HG03060 (cell line): ENCODE measurements around the gene KIF5C.
A peak's percentile ranks its signal among the peaks of the same experiment; 100 is the strongest.

ENCODE experiments used
- ATAC-seq: cut with Tn5 transposase; IDR thresholded peaks from one replicate; pipeline ENCODE4 v1.9.1; 2021; ENCODE audit warnings: low read depth, moderate number of reproducible peaks; ENCODE audit not compliant: unreplicated experiment

KIF5C gene

DNA sequence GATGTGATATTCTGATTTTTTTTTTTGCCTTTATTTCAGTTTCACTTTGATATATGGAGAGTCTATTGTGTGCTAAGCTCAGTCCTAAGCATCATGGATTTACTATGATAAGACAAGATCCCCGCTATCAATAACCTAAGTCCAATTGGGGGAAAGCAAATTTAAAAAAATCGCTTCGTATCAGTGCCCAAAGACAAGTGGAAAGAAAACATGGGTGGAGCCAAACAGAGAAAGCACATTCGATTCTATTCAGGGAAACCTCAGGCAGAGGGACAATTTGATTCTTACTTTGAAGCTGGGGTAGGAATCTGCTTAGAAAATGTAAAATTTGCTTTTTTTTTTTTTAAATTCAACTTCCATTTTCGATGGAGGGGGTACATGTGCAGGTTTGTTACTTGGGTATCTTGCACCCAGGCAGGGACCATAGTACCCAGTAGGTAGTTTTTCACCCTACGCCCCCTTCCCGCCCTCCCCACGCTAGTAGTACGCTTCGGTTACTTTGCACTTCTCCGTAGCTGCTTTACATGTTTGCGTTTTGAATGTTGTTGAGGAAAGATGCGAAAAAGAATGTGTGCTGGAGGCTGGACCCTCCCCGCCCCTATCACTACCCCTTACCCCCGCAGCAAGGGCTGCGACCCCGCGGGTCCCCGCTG, 12.4 kb downstream of the KIF5C start:
- no peak for ATAC-seq

DNA sequence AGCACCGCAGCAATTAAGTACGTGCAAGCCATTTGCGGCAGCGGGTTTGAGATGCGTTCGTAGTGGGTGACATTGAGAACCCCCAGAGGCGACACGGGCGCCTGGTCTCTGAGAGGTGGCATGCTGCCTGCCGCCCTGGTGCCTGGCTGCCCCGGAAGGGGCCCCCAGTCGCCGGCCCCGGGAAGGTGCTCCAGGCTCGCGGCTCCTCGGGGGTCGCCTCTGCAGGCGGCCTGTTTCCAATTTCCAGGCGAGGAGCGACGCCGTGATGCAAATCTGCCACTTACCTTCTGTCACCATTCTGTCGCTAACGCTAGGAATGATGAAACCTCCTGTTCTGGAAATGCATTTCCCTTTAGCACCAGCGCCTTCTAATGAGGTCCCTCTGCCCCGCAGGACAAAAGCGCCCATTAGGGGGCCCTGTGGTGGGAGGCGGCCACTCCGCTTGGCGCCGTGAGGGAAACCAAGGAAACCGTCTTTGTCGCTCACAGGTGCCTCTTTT, 13.0 kb downstream of the KIF5C start:
- ATAC-seq, result no peak

DNA sequence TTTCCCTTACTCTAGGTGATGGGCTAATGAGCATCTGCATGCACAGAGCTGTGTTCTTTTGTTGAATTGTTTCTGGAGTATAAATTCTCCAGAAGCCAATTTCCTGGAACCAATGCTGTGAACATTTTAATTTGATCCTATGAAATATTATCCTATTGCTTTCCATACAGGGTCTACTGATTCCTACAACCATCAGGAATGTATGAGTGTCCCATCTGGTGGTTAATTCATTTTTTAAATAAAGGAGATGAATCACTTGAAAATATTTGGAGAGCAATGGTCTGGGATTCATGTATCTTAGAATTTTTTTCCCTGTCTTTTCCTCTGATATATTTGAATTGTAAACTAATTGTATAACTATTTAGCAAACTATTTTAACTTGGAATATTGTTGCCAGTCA, 14.0 kb downstream of the KIF5C start:
- no peak for ATAC-seq

DNA sequence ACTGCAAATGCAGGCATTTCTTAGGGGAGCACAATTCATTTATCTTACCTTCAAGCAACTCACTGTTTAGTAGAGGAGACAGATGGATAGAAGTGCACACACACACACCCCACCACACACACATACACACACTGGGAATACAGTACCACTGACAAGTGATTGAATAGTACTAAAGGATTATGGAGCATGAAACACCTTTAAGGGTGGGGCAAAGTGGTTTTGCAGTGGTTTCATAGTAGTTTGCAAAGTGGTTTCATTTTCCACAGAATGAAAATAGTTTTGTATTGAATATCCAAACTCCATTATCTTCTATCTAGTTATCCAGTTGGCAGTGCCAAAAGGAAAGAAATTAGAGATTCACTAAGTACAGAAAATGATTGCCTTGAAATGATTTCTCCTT, 18.9 kb downstream of the KIF5C start:
- ATAC-seq, result no peak

DNA sequence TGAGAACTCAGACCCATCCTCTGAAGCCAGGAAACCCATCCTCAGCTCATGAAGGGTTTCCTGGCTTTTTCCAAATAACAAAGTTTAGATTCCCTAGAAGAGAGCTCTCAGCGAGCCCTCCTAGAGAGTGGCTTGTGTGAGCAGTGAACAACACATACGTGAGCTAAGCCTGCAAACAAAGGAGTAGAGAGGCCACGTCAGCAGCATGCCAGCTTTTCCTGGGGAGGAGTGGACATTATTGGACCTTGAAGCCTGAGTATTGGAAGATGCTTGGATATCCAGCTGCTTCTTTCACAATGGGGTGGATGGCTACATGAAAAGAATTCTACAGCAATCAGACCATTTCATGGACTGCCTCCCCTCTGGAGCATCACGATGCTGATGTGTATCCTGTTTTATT, 21.1 kb downstream of the KIF5C start:
- ATAC-seq, result no peak

DNA sequence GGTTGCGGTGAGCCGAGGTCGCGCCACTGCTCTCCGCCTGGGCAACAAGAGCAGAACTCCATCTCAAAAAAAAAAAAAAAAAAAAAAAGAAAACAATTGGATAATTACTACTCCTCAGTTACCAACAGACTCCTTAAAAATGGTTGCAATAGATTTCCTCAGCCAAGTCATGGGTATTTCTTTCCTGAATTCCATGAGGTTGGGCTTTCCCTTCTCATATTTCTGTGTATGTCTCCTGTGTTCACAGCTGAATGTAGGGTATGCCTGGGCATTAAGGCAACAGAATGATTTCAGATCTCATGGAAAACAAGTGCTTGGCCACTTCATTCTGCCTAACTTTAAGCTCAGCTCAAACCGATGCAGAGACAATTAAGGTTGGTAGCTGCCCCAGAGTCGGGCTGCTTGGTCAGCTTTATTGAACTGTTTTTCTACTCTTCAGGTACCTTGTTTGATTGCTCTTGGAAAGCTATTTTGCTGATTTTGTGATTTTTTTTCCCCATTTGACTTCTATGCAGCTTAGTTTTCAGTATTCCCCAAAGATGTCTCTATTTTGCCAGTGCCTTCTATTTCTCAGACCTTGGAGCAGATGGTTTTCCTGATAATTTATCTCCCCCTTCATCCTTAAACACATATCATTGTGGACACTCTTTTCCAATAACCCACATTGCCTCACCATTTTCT, 24.8 kb downstream of the KIF5C start:
- ATAC-seq, result no peak

DNA sequence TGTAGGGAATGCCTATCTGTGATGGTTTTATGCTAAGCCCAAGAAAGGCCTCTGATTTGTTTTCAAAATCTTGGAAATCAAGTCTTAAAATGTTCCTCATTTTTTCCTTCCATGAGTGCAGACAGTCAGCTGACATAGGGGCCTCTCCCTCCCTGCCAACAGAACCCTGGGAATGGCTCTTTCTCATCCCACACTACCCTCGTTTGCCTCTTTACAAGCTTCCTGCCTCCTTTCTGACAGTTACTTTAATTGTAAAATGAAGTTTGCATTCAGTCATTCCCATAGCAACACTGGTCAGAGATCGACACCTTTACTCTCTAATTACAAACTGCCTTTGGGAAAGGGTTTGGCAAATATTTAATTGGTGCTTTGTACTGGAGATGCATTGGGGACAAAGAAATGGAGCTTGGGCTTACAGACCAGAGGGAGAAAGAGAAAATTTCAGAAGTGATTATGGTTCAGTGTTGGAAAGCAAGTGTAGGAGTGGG, 25.4 kb downstream of the KIF5C start:
- ATAC-seq, result no peak

DNA sequence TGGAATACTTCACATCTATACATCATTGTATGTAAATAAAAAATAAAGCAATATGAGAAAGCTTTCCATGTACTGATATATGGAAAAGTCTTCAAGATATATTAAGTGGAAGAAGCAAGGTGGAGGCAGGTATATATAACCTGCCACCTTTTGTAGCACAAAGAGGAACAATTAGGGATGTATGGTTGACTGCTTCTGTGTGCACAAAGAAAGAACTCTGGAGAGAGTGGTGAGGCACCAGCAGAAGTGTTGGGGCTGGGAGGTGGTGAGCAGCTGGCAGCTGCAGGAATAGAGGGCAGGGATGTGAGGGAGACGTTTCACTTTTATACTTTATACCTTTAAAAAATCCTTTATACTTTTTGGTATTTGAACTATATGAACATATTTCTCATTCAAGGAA, 26.1 kb downstream of the KIF5C start:
- no peak for ATAC-seq

DNA sequence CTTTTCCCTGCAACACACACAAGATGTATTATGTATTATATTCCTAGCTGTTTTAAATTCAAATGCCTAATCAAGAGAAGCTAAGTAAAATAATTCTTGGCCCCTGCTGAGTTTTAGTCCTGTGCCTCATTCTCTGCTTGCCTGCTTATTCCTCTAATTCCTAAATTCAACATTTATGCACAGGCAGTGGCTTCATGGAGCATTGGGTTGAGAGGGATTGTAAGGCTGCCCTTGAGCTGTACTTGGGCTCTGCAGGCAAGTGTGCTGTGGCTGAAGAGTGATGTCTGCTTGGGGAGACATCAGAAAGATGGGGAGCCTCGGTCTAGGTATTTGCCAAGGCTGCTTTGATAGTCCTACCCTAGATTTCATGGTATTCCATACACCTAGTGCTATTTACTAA, 27.8 kb downstream of the KIF5C start:
- ATAC-seq, result no peak

DNA sequence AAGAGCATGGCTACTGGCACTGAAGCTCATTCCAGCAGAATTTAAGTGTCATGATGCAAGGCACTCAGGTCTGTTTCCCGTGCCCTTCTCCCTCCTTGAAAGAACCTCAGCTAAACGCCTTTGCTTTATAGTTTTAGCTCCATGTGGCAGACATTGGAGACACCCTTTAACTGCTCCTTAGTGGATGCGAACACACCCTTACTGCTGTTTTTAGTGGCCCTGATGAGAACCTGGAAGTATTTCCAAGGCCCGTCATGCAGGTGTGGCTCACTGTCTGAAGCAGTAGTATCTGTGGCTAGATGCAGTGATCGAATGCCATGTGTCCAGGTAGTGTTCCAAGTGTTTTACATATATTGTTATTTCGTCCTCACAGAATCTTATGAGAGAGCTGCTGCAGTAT, 28.3 kb downstream of the KIF5C start:
- ATAC-seq, result no peak

DNA sequence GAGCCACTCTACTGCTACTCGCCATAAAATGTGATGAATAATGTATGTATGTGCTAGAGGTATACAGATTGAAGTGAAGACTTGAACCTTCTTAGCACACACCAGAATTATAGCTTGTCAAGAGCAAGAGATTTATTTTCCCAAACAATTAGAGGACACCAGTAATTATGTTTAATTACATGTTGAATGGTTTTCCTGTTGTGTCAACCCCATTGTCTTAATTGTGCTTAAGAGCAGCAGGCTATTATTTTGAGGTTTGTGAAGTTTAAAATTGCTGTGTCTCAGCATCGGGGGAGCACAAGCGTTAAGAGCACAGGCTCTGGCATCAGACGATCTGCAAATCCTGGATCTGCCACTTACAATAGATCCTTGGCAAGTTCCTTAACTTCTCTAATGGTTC, 29.0 kb downstream of the KIF5C start:
- ATAC-seq, result no peak

DNA sequence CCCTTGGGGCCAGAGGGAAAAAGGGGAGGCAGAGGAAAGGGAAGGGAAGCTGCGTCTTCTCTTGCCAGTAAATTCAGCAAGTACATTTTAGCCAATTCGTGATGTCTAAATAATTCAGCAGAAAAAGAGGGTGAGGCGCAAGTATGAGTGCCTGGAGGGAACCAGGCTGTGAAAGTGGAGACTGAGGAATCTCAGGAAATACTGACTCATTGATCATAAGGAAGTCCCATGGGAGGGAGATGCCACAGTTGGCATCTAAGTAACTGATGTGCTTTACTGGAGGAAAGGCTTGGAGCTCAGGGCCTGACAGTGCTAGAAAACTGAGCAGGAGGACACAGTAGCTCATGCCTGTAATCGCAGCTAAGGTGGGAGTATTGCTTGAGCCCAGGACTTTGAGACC, 31.1 kb downstream of the KIF5C start:
- ATAC-seq, result no peak

DNA sequence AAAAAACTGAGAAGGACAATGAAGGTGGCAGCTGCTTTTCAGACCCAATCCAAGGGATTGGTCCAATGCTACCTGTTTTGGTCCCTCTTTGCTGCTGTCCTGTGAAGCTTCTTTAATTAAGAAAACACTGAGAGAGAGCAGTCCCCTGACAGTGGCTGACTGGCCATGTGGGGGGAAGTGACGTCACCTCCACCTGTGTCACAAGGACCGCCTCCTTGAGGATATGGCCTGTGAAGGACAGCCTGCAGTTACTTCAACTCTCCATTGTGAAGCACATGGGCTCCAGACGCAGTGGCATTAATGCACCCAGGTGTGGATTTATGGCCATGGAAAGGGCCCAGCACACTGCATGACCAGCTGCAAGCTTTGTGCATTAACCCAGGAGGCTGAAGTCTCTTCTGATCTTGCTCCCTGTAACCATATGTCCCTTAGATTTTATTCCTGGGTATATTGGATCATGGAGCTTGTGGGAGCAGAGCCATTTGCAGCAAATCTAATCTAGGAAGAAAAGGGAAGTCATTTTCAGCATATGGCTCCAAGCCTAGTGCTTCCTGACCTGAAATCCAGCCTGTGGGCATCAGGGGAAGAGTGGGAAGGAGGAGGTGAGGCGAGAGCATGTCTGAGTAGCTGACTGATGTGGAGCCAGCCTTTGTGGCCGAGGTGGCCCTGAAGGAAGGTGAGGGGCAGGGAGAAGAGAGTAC, 32.2 kb downstream of the KIF5C start:
- ATAC-seq, result no peak

DNA sequence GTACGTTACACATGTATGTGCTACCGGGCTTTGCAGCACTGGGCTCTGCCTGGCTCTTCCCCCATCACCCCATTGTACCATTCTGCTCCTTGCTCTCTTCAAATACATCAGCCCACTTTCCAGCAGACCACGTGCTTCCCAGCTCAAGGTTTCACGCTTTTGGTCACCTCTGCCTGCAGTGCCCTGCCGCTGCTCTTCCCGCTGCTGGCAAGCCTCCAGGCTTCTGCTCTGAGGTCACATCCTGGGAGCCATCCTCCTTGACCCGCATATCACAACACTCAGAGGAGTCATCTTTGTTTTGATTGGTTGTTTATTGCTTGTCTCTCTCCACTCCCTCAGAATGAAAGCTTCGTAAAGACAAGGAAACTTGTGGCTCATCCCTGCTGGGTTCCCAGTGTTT, 34.1 kb downstream of the KIF5C start:
- ATAC-seq, result no peak

DNA sequence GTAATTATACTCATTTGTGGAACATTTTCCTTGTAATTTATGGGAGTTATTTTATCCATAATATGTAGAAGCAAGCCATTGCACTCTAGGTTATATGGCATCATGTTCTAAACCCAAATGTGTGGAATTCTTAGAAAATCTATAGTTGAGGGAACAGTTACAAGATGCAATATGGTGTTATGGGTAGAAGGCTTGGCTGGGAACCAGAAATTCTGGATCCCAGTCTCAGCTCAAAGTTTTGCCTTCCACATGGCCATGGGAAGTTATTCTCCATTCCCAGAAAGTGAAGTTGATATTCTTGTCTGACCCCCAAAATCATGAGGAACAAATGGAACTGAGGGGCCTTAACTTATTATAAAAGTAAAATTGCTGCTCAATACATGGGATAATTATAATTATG, 38.0 kb downstream of the KIF5C start:
- no peak for ATAC-seq

DNA sequence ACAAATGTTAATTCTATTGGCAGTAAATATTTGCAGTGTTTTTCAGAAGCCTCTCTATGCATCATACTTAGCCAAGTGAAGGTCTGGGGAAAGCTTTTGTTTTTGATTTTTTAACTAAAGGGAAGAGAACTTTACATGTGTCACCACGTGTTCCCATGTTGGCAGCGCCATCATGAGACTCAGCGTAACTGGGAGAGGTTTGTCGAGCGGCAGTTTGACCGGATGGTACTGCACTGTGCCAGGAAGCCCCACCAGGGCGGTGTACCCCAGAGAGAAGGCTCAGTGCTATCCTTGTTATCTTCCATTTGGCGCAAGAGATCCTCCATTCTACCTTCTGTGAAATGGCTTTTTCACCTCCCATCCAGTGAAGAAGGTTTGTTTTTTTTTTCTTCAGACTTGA, 38.5 kb downstream of the KIF5C start:
- ATAC-seq, result no peak

DNA sequence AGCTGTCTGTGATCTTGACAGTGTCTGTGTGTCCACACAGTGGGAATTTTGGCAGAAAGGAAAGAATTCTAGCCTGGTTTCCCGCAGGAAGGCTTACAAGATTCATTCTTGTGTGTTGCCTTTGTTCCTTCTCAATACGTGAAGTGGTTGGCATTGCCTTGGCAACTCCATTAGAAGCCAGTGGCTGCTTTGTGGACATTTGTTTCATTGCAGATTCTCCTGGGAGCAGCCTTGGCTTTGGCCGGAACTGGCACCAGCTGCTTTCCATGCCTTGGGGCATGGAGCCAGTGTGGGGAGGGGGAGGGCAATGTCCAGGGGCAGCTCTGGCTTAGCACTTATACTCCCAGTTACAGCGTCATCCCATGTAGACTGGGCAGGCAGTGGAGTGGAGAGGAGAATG, 39.4 kb downstream of the KIF5C start:
- ATAC-seq, result no peak

DNA sequence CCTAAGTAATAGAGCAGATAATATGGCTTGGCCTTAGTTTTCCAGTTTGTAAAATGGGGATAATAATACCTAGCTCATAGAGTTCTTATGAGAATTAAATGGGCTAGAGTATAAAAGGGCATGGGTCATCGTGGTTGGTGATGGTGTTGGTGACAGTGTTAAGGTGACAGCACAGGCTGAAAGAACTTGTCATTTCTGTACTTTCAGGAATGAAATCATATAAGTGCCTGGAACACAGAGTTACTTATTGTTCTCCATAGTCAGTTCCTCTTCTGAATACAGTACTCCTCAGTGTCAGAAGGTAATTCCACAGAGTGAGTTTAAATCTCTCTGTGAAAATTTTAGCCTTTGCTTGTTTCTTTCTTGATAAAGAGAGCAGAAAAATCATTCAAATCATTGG, 42.4 kb downstream of the KIF5C start:
- ATAC-seq, result peak; percentile 58

DNA sequence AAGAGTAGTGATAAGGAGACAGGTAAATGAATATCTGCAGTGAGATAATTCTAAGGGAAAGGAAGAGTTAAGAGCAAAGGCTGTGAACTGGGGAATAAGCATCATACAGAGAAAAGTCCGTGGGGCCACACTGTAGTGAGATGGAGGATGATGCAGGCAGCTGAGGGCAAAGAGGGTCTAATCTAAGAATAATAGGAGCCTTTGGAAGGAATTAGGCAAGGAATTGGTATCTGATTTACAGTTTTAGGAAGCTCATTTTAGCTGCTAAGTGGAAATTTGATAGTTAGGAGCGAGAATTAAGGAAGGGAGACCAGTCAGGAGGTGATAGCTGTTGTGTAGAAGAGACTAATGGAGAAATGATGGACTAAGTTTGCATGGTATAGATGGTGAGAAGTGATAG, 43.5 kb downstream of the KIF5C start:
- ATAC-seq, result no peak

DNA sequence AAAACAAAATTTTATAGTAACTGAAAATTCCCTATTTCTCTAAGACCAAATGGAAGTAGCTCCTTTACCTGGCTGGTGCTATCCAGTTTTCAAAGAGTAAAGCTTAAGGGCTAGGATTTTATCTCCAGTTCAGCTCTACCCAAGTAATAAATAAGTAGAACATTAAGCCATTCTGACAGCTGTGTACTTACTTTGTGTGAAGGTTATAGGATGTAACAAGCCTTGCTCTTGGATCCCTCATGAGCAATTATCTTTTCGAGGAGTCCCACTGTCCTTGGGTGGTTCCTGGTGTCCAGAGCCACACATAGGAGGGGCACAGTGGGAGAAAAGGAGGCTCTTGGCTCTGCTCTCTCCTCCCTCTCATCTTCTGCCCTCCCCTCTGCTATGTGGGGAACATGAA, 45.5 kb downstream of the KIF5C start:
- no peak for ATAC-seq

DNA sequence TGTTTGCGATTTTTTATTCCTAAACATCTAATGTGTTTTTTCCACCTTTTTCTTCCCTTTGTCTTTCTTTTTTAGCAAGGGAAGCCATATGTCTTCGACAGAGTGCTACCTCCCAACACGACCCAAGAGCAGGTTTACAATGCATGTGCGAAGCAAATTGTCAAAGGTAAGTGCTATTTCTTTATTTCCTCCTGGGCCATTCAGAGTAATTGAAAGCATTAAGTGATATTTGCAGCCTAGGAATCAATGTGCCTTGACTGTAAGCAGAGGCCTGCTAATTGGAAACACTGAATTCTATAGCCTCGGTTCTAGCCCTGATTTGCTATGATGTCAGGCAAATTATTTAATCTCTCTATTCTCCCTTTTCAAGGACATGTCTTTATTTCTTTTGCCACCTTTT, 47.0 kb downstream of the KIF5C start:
- no peak for ATAC-seq
